ENCODE results near the gene CD300C. TPM values are rescaled to one million over a fixed set of nuclear protein-coding genes. Genes with fewer than 3 reads are reported as not detected.
"Not testable (repeated sequence)": the region's sequence is repeated elsewhere in the genome, so short reads cannot be mapped to it uniquely, and the experiment has no call there.

Gene CD300C
- total RNA-seq, 1 donor from 2014 or later, result not detected

GRCh38 chr17:74574489-74575142 lies 28.7 kb upstream of the CD300C start:
- no peaks in the 10 kb centered on the region for H3K36me3 ChIP-seq

GRCh38 chr17:74573635-74574034 lies 27.7 kb upstream of the CD300C start:
- H3K36me3 ChIP-seq; H3K27ac ChIP-seq; H3K4me1 ChIP-seq; H3K4me3 ChIP-seq; intact Hi-C loops (cut with DNase I); H3K9me3 ChIP-seq; H3K27me3 ChIP-seq; DNase-seq (ENCODE audit: extremely low spot score in 2 of 2): not testable (repeated sequence)

More at GRCh38 chr17:74574489-74575142, 28.7 kb upstream of the CD300C start:
- intact Hi-C loops (cut with DNase I), result no loop called here
- TF ChIP-seq POLR2AphosphoS5 (IDR thresholded peaks at IDR 0.05; ENCODE audit: insufficient read depth in 1 of 2, low read depth in 1 of 2) (no peak), CTCF (IDR thresholded peaks at IDR 0.05) (no peak), POLR2A (IDR thresholded peaks at IDR 0.05) (no peak)
- Histone ChIP-seq H3K4me1 (peaks cover 9% of the 10 kb centered on the region), H3K9me3 (no peaks in the 10 kb centered on the region), H3K27ac (no peak overlapping the region), H3K27me3 (no peaks in the 10 kb centered on the region), H3K4me3 (no peak overlapping the region)
- no peak for DNase-seq (ENCODE audit: extremely low spot score in 2 of 2)

GRCh38 chr17:74573169-74573568 lies 27.3 kb upstream of the CD300C start:
- peaks cover 9% of the 10 kb centered on the region for H3K4me1 ChIP-seq
- H3K4me3 ChIP-seq, result no peak overlapping the region
- no peak overlapping the region for H3K27ac ChIP-seq
- DNase-seq (ENCODE audit: extremely low spot score in 2 of 2), result no peak
- intact Hi-C loops (cut with DNase I), result no loop called here
- H3K9me3 ChIP-seq, result no peaks in the 10 kb centered on the region
- no peaks in the 10 kb centered on the region for H3K36me3 ChIP-seq
- TF ChIP-seq POLR2A (IDR thresholded peaks at IDR 0.05) (no peak), POLR2AphosphoS5 (IDR thresholded peaks at IDR 0.05; ENCODE audit: insufficient read depth in 1 of 2, low read depth in 1 of 2) (no peak), CTCF (IDR thresholded peaks at IDR 0.05) (no peak)
- no peaks in the 10 kb centered on the region for H3K27me3 ChIP-seq

GRCh38 chr17:74571621-74572270 lies 25.8 kb upstream of the CD300C start:
- intact Hi-C loops (cut with DNase I), result no loop called here
- Histone ChIP-seq H3K27ac (no peak overlapping the region), H3K9me3 (no peaks in the 10 kb centered on the region), H3K4me1 (peaks cover 9% of the 10 kb centered on the region), H3K4me3 (no peak overlapping the region), H3K27me3 (no peaks in the 10 kb centered on the region), H3K36me3 (no peaks in the 10 kb centered on the region)
- TF ChIP-seq CTCF (IDR thresholded peaks at IDR 0.05), result no peak
- no peak for TF ChIP-seq POLR2AphosphoS5 (IDR thresholded peaks at IDR 0.05; ENCODE audit: insufficient read depth in 1 of 2, low read depth in 1 of 2)
- TF ChIP-seq POLR2A (IDR thresholded peaks at IDR 0.05), result no peak
- DNase-seq (ENCODE audit: extremely low spot score in 2 of 2), result no peak

- H3K27ac ChIP-seq, result peak overlapping the region; percentile 52
- TF ChIP-seq POLR2AphosphoS5 (IDR thresholded peaks at IDR 0.05; ENCODE audit: insufficient read depth in 1 of 2, low read depth in 1 of 2), result peak; percentile 77 to 78
- TF ChIP-seq POLR2A (IDR thresholded peaks at IDR 0.05), result no peak
- DNase-seq (ENCODE audit: extremely low spot score in 2 of 2), result no peak
Measured at GRCh38 chr17:74569020-74570003, 23.4 kb upstream of the CD300C start.

More at GRCh38 chr17:74569020-74570003, 23.4 kb upstream of the CD300C start:
- no peak overlapping the region for H3K4me3 ChIP-seq
- H3K36me3 ChIP-seq, result no peaks in the 10 kb centered on the region
- no peaks in the 10 kb centered on the region for H3K27me3 ChIP-seq
- intact Hi-C loops (cut with DNase I), result no loop called here
- H3K4me1 ChIP-seq, result peaks cover 9% of the 10 kb centered on the region
- no peaks in the 10 kb centered on the region for H3K9me3 ChIP-seq

Data from vagina (tissue), 2 donors.